GM21515 (cell line): ENCODE results near the gene PRKN.
"Not testable (repeated sequence)": the region's sequence is repeated elsewhere in the genome, so short reads cannot be mapped to it uniquely, and the experiment has no call there.

Experiments
- ATAC-seq: cut with Tn5 transposase; IDR thresholded peaks from one replicate; pipeline ENCODE4 v1.9.1; 2021; ENCODE audit not compliant: unreplicated experiment

The PRKN gene

GRCh38 chr6:161348628-161348994 lies 1379.0 kb downstream of the PRKN start:
- no peak for ATAC-seq

GRCh38 chr6:161347988-161348627 lies 1379.5 kb downstream of the PRKN start:
- no peak for ATAC-seq

GRCh38 chr6:161347125-161347524 lies 1380.4 kb downstream of the PRKN start:
- ATAC-seq: no peak

GRCh38 chr6:161346717-161347116 lies 1380.8 kb downstream of the PRKN start:
- ATAC-seq: no peak

- no peak for ATAC-seq
Observed at GRCh38 chr6:161344626-161345025, 1382.9 kb downstream of the PRKN start.

- ATAC-seq: no peak
Observed at GRCh38 chr6:161342039-161342438, 1385.5 kb downstream of the PRKN start.

- ATAC-seq: no peak
Observed at GRCh38 chr6:161341638-161342037, 1385.9 kb downstream of the PRKN start.

GRCh38 chr6:161338015-161338414 lies 1389.6 kb downstream of the PRKN start:
- ATAC-seq: no peak

GRCh38 chr6:161336479-161336878 lies 1391.1 kb downstream of the PRKN start:
- no peak for ATAC-seq

- no peak for ATAC-seq
Observed at GRCh38 chr6:161333410-161333809, 1394.2 kb downstream of the PRKN start.

GRCh38 chr6:161331402-161332081 lies 1396.0 kb downstream of the PRKN start:
- not testable (repeated sequence) for ATAC-seq

- no peak for ATAC-seq
Observed at GRCh38 chr6:161327360-161327953, 1400.1 kb downstream of the PRKN start.

- ATAC-seq: no peak
Observed at GRCh38 chr6:161319231-161319630, 1408.3 kb downstream of the PRKN start.

- no peak for ATAC-seq
Observed at GRCh38 chr6:161318456-161318855, 1409.1 kb downstream of the PRKN start.

GRCh38 chr6:161316531-161316930 lies 1411.0 kb downstream of the PRKN start:
- no peak for ATAC-seq

GRCh38 chr6:161315246-161315917 lies 1412.2 kb downstream of the PRKN start:
- not testable (repeated sequence) for ATAC-seq

- not testable (repeated sequence) for ATAC-seq
Observed at GRCh38 chr6:161314541-161315245, 1412.9 kb downstream of the PRKN start.

- ATAC-seq: no peak
Observed at GRCh38 chr6:161313940-161314509, 1413.5 kb downstream of the PRKN start.

- ATAC-seq: not testable (repeated sequence)
Observed at GRCh38 chr6:161313475-161313874, 1414.1 kb downstream of the PRKN start.

GRCh38 chr6:161309774-161310173 lies 1417.8 kb downstream of the PRKN start:
- ATAC-seq: not testable (repeated sequence)
